SJSA1 (cell line): Measurements from ENCODE around the gene GABBR2. TPM values are rescaled to one million over a fixed set of nuclear protein-coding genes. Genes with fewer than 3 reads are reported as not detected.

ENCODE experiments used
- DNase-seq, 2 experiments: peaks; one replicate each; pipeline ENCODE4 v3.0.0-alpha.2; 2015 to 2020; ENCODE audit warnings: low spot score in 2 of 2, low read depth in 1 of 2
- H3K27ac ChIP-seq: fragments of 250-450 bp; sonication (Bioruptor Pico); 2 replicates; pipeline ENCODE4 v1.5.1; 2020; ENCODE audit warnings: mild to moderate bottlenecking, moderate library complexity
- H3K27me3 ChIP-seq: fragments of 250-450 bp; sonication (Bioruptor Pico); replicated peaks from 2 replicates; pipeline ENCODE4 v1.5.1; 2020; ENCODE audit warnings: mild to moderate bottlenecking, moderate library complexity
- H3K36me3 ChIP-seq: fragments of 250-450 bp; sonication (Bioruptor Pico); 2 replicates; pipeline ENCODE4 v1.5.1; 2020; ENCODE audit warnings: mild to moderate bottlenecking
- H3K4me1 ChIP-seq: fragments of 250-450 bp; sonication (Bioruptor Pico); replicated peaks from 2 replicates; pipeline ENCODE4 v1.6.1; 2021; ENCODE audit warnings: mild to moderate bottlenecking
- H3K4me3 ChIP-seq: fragments of 250-450 bp; sonication (Bioruptor Pico); 2 replicates; pipeline ENCODE4 v1.5.1; 2020; ENCODE audit warnings: mild to moderate bottlenecking
- H3K9me3 ChIP-seq: fragments of 250-450 bp; sonication (Bioruptor Pico); replicated peaks from 2 replicates; pipeline ENCODE4 v1.5.1; 2020; ENCODE audit warnings: mild to moderate bottlenecking
- total RNA-seq: library from RNA; depleted of rRNA; stranded (reverse); fragments of >200 nt; shearing (Covaris generic); gene quantifications from 2 replicates; pipeline ENCODE4 v1.2.3, GENCODE V29; 2014

Gene GABBR2
- total RNA-seq, 1 experiment from 2014 or later, result not detected

- H3K4me1 ChIP-seq, result no peaks in the 10 kb centered on the region
- no peaks in the 10 kb centered on the region for H3K27me3 ChIP-seq
- no peak overlapping the region for H3K4me3 ChIP-seq
- no peaks in the 10 kb centered on the region for H3K9me3 ChIP-seq
- no peak overlapping the region for H3K27ac ChIP-seq
- no peaks in the 10 kb centered on the region for H3K36me3 ChIP-seq
- DNase-seq, result no peak
Observed at GRCh38 chr9:98396656-98397055, 312.1 kb downstream of the GABBR2 start.

- Histone ChIP-seq H3K36me3 (no peaks in the 10 kb centered on the region), H3K27me3 (no peaks in the 10 kb centered on the region), H3K4me3 (no peak overlapping the region), H3K9me3 (no peaks in the 10 kb centered on the region), H3K4me1 (no peaks in the 10 kb centered on the region), H3K27ac (no peak overlapping the region)
- no peak for DNase-seq
Observed at GRCh38 chr9:98396236-98396635, 312.5 kb downstream of the GABBR2 start.

GRCh38 chr9:98391867-98392266, 316.9 kb downstream of the GABBR2 start:
- no peak overlapping the region for H3K4me3 ChIP-seq
- no peak overlapping the region for H3K27ac ChIP-seq
- DNase-seq, result no peak
- H3K36me3 ChIP-seq, result no peaks in the 10 kb centered on the region
- no peaks in the 10 kb centered on the region for H3K27me3 ChIP-seq
- no peaks in the 10 kb centered on the region for H3K9me3 ChIP-seq
- no peaks in the 10 kb centered on the region for H3K4me1 ChIP-seq

- Histone ChIP-seq H3K36me3 (no peaks in the 10 kb centered on the region), H3K9me3 (no peaks in the 10 kb centered on the region), H3K27ac (no peak overlapping the region), H3K4me3 (no peak overlapping the region), H3K27me3 (no peaks in the 10 kb centered on the region), H3K4me1 (no peaks in the 10 kb centered on the region)
- no peak for DNase-seq
Observed at GRCh38 chr9:98391406-98391805, 317.3 kb downstream of the GABBR2 start.

- Histone ChIP-seq H3K4me1 (no peaks in the 10 kb centered on the region), H3K36me3 (no peaks in the 10 kb centered on the region), H3K27me3 (no peaks in the 10 kb centered on the region), H3K9me3 (no peaks in the 10 kb centered on the region), H3K27ac (no peak overlapping the region), H3K4me3 (no peak overlapping the region)
- no peak for DNase-seq
Observed at GRCh38 chr9:98385751-98386150, 323.0 kb downstream of the GABBR2 start.

GRCh38 chr9:98383758-98384157, 325.0 kb downstream of the GABBR2 start:
- H3K9me3 ChIP-seq, result no peaks in the 10 kb centered on the region
- peaks cover 8% of the 10 kb centered on the region for H3K4me1 ChIP-seq

GRCh38 chr9:98381311-98382103, 327.2 kb downstream of the GABBR2 start:
- peaks cover 8% of the 10 kb centered on the region for H3K4me1 ChIP-seq
- no peak overlapping the region for H3K4me3 ChIP-seq
- no peaks in the 10 kb centered on the region for H3K27me3 ChIP-seq
- H3K36me3 ChIP-seq, result no peaks in the 10 kb centered on the region
- no peak for DNase-seq
- no peaks in the 10 kb centered on the region for H3K9me3 ChIP-seq
- H3K27ac ChIP-seq, result no peak overlapping the region

More at GRCh38 chr9:98383758-98384157, 325.0 kb downstream of the GABBR2 start:
- Histone ChIP-seq H3K27ac (no peak overlapping the region), H3K27me3 (no peaks in the 10 kb centered on the region), H3K4me3 (no peak overlapping the region), H3K36me3 (no peaks in the 10 kb centered on the region)
- DNase-seq, result no peak

GRCh38 chr9:98380065-98380681, 328.6 kb downstream of the GABBR2 start:
- Histone ChIP-seq H3K4me1 (peaks cover 13% of the 10 kb centered on the region), H3K27ac (no peak overlapping the region), H3K36me3 (no peaks in the 10 kb centered on the region), H3K9me3 (no peaks in the 10 kb centered on the region), H3K27me3 (no peaks in the 10 kb centered on the region), H3K4me3 (no peak overlapping the region)
- peak in 1 of 2 experiments; percentile 8 for DNase-seq

- H3K36me3 ChIP-seq, result no peaks in the 10 kb centered on the region
- DNase-seq, result no peak
Observed at GRCh38 chr9:98379572-98379971, 329.2 kb downstream of the GABBR2 start.

GRCh38 chr9:98378794-98379193, 329.9 kb downstream of the GABBR2 start:
- H3K36me3 ChIP-seq, result no peaks in the 10 kb centered on the region
- H3K4me1 ChIP-seq, result peaks cover 26% of the 10 kb centered on the region
- no peak for DNase-seq
- no peaks in the 10 kb centered on the region for H3K9me3 ChIP-seq
- no peak overlapping the region for H3K4me3 ChIP-seq
- H3K27me3 ChIP-seq, result no peaks in the 10 kb centered on the region
- H3K27ac ChIP-seq, result no peak overlapping the region

More at GRCh38 chr9:98379572-98379971, 329.2 kb downstream of the GABBR2 start:
- H3K27ac ChIP-seq, result no peak overlapping the region
- H3K4me3 ChIP-seq, result no peak overlapping the region
- no peaks in the 10 kb centered on the region for H3K9me3 ChIP-seq
- H3K27me3 ChIP-seq, result no peaks in the 10 kb centered on the region
- H3K4me1 ChIP-seq, result peaks cover 19% of the 10 kb centered on the region

- Histone ChIP-seq H3K36me3 (no peaks in the 10 kb centered on the region), H3K27ac (no peak overlapping the region), H3K4me3 (no peak overlapping the region), H3K4me1 (peaks cover 26% of the 10 kb centered on the region), H3K27me3 (no peaks in the 10 kb centered on the region), H3K9me3 (no peaks in the 10 kb centered on the region)
- DNase-seq, result no peak
Observed at GRCh38 chr9:98378206-98378780, 330.4 kb downstream of the GABBR2 start.

- Histone ChIP-seq H3K9me3 (no peaks in the 10 kb centered on the region), H3K36me3 (no peaks in the 10 kb centered on the region), H3K4me1 (peaks cover 22% of the 10 kb centered on the region), H3K27me3 (no peaks in the 10 kb centered on the region), H3K27ac (peak overlapping the region; percentile 70), H3K4me3 (no peak overlapping the region)
- DNase-seq, result peak in 1 of 2 experiments; percentile 19
Observed at GRCh38 chr9:98375138-98375726, 333.5 kb downstream of the GABBR2 start.

- Histone ChIP-seq H3K9me3 (no peaks in the 10 kb centered on the region), H3K27me3 (no peaks in the 10 kb centered on the region), H3K27ac (peak overlapping the region; percentile 70), H3K4me1 (peaks cover 18% of the 10 kb centered on the region), H3K4me3 (no peak overlapping the region), H3K36me3 (no peaks in the 10 kb centered on the region)
- DNase-seq, result peak in 1 of 2 experiments; percentile 13
Observed at GRCh38 chr9:98374385-98375051, 334.2 kb downstream of the GABBR2 start.
